CD4-positive, alpha-beta T cell treated with Interleukin-15 for 4 hours (primary cell): ENCODE results near the gene CX3CL1.
"Not testable (repeated sequence)": the region's sequence is repeated elsewhere in the genome, so short reads cannot be mapped to it uniquely, and the experiment has no call there.

ENCODE experiments used
- DNase-seq: peaks from one replicate; pipeline ENCODE4 v3.0.0-alpha.2; 2020; ENCODE audit warnings: low spot score

The CX3CL1 gene

DNA sequence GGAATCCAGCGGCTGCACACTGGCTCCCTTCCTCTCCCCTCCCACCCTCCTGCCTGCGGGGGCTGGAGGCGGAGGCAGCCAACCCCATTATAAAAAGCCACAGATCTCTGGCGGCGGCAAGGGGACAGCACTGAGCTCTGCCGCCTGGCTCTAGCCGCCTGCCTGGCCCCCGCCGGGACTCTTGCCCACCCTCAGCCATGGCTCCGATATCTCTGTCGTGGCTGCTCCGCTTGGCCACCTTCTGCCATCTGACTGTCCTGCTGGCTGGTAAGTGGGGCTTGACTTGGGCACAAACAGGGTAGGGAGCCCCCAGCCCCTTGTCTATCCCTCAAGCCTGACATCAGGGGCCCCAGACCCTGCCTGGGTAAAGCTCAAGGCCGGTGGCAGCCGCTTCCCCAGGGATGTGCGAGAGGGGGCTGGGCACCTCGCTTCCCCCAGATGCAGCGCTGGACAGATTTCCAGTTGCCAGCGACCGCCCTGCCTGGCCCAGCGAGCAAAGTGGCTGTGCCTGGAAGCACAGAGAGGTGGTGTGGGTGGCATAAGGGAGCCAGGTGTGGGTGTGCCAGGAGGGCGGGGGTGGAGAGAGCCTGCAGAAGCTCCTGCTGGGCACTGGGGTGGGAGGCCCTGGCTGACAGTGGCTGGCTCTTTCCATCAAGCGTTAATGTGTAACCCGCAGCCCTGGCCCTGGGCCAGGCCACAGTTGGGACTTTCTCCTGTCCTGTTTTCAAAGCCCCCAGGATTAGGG, at the start of gene CX3CL1:
TSS of gene CX3CL1 (plus strand) at position 119 of the 745 bp plus-strand sequence. CDS start at position 198, 79 bp downstream.
- DNase-seq, result no peak

DNA sequence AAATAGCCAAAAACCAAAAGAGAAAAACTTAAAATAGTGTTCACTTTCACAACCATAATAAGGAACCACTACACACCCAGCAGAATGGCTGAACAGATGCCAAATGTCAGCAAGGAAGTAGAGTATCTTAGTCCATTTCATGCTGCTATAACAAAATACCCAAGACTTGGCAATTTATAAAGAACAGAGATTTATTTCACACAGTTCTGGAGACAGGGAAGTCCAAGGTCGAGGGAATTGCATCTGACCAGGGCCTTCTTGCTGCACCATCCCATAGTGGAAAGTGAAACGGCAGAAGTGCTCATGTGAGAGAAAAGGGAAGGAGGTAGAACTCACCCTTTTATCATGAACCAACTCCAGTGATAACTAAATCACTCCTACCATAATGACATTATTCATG, 47.5 kb upstream of the CX3CL1 start:
- no peak for DNase-seq

DNA sequence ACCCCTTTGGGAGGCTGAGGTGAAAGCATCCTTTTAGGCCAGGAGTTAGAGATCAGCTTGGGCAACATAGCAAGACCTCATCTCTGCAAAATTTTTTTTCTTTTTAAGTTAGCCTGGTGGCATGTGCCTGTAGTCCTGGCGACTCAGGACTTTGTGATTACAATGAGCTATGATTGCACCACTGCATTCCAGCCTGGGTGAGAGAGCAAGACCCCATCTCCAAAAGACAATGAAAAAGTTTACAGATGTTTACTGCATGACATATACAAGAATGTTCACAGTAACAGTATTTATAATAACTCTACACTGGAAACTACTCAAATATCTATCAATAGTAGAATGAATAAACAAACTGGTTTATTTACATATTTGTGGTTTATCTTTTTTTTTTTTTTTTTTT, 46.8 kb upstream of the CX3CL1 start:
- DNase-seq, result no peak

DNA sequence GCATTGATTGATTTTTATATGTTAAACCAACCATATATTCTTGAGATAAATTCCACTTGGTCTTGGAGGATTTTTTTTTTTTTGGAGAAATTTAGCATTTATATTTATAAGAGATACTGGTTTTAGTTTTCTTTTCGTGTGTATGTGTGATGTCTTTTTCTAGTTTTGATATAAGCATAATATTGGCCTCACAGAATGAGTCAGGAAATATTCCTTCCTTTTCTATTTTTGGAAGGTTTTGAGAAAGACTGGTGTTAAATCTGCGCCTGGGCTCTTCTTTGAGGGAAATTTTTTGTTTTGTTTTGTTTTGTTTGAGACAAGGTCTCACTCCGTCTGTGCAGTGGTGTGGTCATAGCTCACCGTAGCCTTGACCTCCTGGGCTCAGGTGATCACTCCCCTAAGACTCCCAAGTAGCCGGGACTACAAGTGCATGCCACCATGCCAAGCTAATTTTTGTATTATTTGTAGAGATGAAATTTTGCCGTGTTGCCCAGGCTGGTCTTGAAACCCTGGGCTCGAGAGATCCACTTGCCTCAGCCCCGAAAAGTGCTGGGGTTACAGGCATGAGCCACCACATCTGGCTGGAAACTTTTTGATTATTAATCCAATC, 42.5 kb upstream of the CX3CL1 start:
- no peak for DNase-seq

DNA sequence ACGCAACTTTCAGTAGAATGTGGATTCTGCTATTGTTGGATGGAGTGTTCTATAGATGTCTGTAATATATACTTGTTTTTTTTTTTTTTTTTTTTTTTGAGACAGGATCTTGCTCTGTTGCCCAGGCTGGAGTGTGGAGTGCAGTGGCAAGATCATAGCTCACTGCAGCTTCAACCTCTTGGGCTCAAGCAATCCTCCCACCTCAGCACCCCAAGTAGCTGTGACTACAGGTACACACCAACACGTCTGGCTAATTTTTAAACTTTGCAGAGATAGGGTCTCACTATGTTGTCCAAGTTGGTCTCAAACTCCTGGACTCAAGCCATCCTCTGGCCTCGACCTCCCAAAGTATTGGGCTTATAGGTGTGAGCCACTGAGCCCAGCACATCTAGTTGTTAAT, 40.9 kb upstream of the CX3CL1 start:
- no peak for DNase-seq

DNA sequence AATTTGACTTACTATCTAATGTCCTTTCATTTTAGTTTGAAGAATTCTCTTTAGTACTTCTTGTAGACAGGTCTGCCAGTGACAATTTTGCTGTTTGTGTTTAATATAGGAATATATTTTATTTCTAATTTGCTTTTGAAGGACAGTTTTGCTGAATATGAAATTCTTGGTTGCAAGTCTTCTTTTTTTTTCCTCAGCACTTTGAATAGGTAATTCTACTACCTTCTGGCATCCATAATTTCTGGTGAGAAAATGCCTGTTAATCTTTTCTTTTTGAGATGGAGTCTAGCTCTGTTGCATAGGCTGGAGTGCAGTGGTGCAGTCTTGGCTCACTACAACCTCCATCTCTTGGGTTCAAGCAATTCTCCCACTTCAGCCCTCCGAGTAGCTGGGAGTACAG, 38.9 kb upstream of the CX3CL1 start:
- no peak for DNase-seq

DNA sequence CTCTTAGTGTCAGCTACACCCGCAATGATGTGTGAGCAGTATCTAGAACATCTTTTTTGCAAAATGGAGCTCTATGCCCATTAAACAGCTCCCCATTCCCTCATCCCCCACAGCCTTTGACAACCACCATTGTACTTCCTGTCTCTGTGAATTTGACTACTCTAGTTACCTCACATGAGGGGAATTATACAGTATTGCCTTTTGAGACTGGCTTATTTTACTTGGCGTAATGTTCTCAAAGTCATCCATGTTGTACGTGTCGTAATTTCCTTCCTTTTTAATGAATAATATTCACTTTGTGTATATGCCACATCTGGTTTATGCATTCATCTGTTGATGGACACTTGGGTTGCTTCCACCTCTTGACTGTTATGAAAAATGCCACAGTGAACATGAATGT, 36.9 kb upstream of the CX3CL1 start:
- DNase-seq, result no peak

DNA sequence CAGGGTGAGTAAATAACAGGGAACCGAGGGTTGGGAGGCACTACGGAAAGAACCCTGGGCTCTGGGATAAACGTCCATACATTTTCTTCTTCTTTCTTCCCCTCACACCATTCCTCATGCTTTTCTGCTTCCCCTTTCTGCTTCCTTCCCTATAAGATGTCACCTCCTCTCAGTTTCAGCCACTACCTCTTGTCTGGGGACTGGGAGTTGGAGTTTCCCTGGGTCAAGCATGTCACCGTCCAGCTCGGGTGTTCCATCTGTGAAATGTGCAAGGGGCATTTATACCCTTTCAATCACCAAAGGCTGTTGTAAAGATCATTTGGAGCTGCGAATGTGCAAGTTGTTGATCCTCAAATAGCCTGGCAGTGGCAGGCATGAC, 31.2 kb upstream of the CX3CL1 start:
- DNase-seq, result no peak

DNA sequence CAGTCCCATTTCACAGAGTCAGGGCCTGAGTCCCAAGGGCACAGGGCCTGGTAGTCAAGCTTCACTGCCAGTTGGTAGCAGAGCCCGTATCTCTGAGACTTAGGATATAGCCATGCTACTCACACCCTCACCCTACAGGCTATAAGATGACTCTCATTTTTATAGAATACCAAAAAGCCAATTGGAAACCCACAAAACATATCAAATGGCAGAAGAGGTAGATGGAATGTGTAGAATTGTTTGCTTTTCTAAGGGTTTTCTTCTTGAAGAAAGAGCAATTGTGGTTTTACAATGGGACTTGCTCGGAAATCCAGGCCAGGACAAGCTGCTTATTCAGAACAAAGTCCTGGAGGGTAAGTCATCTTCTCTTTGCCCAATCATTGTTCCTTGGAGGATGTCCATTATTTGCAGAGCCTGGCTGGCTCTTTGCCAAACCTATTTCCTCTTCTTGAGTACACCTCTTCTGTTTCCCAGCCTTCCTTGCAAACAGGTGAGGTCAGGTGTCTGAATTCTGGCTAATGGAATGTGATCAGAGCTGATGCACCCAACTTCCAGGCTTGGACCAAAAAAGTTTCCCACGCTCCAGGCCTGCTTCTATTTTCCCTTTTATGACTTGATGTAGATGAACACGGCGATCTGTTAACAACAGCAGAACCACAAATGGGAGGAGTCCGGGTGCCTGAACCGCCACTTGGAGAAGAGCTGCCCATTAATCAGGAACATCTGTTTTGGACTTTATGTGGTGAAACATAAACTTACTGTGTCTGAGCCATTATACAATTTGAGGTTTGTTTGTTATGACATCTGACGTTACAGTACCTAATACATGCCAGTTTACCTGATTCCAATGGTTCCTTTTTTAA, 30.6 kb upstream of the CX3CL1 start:
- no peak for DNase-seq

DNA sequence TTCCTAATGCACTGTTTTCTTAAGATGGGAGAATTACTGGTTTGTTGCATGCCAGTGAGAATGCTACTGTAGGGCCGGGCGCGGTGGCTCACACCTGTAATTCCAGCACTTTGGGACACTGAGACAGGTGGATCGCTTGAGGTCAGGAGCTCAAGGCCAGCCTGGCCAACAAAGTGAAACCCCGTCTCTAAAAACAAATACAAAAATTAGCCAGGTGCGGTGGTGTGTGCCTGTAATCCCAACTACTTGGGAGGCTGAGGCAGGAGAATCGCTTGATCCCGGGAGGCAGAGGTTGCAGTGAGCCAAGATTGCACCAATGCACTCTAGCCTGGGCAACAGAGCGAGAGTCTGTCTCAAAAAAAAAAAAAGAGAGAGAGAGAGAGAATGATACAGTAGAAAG, 29.7 kb upstream of the CX3CL1 start:
- DNase-seq, result not testable (repeated sequence)

DNA sequence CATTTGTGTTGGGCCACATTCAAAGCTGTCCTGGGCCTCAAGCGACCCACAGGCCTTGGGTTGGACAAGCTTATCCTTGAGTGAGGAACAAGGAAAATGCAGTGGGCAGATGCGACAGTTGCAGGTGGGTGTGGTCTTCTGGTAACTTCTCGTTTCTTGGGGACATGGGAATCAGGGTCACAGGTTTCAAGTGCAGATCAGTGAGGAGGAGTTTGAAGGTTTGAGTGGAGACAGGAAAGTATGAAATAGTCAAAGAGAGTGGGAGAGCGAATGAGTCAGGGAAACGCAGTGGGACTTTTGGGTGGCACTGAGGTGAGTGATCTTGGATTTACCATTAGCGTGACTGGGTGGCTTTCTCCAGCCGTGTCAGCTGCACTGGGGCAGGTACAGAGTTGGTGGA, 29.1 kb upstream of the CX3CL1 start:
- no peak for DNase-seq

DNA sequence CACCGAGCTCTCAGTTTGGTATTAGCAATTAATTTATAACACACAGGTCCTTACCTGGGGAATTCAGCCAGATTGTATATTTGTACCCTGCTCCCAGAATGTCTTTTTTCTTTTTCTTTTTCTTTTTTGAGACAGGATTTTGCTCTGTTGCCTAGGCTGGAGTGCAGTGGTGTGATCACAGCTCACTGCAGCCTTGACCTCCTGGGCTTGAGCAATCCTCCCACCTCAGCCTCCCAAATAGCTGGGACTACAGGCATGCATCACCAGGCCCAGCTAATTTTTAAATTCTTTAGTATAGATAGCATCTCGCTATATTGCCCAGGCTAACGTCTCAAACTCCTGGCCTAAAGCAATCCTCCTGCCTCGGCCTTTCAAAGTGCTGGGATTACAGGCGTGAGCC, 28.2 kb upstream of the CX3CL1 start:
- not testable (repeated sequence) for DNase-seq

DNA sequence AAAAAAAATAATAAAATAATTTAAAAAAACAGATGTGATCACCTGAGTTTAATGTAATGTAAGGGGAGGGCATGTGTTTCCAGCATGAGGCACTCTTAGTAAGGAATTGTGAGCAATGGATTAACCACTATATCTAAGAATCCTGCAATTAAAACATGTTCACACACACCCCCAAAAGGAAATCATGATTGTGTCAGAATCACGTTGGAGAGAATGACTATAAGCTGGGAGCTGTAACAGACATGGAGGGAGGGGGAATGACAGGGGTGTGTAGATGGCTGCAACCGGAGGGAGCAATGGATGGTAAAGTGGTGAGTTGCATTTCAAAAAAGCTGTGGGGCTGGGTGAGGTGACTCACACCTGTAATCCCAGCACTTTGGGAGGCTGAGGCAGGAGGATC, 27.3 kb upstream of the CX3CL1 start:
- DNase-seq, result no peak

DNA sequence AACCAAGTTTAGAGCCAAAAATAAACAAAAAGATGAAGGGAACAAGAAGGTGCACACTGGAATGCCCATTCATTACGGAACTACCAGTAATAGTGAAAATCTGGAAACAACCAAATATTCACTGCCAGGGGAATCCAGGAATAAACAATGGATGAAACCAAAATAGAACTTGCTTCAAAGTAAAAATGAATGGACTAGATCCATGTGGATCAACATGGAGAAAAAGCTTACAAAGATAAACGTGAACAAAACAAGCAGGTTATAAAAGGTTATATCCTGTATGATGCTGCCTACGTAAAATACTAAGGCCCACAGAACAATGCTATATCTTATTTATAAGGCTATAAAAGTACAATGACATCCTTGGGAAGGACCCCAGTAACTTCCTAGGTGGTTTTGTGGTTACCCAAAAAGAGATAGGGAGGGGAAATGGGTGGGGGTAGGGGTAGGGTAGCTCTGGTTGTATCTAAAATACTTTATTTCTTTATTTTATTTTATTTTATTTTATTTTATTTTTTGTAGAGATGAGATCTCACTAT, 26.6 kb upstream of the CX3CL1 start:
- DNase-seq, result no peak

DNA sequence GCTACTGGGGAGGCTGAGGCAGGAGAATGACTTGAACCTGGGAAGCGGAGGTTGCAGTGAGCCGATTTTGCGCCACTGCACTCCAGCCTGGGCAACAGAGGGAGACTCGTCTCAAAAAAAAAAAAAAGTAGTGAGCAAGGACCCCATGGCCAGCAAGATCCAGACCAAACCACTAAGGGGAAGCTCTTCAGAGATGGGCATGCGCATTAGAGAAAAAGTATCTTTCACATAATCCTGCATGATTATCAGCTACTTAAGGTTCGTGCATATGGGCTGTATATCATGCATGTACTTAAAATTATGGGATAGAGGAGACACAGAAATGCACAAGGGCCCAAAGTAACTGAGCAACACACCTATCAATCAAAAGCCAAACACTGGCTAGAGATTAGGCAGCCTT, 24.4 kb upstream of the CX3CL1 start:
- no peak for DNase-seq

DNA sequence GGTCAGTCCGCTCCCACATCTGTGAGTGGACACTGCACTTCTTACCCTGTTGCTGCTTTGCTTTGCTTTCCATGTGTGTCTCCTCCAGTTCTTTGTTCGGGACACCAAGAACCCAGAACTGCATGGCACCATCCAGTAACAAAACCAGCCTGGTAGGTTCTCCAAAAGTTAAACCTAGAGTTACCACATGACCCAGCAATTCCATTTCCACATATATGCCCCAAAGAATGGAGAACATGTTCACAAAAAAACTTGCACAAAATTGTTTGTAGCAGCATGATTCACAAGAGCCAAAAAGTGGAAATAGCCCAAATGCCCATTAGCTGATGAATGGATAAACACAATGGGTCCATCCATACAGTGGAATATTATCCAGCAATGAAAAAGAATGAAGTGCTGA, 24.0 kb upstream of the CX3CL1 start:
- no peak for DNase-seq

DNA sequence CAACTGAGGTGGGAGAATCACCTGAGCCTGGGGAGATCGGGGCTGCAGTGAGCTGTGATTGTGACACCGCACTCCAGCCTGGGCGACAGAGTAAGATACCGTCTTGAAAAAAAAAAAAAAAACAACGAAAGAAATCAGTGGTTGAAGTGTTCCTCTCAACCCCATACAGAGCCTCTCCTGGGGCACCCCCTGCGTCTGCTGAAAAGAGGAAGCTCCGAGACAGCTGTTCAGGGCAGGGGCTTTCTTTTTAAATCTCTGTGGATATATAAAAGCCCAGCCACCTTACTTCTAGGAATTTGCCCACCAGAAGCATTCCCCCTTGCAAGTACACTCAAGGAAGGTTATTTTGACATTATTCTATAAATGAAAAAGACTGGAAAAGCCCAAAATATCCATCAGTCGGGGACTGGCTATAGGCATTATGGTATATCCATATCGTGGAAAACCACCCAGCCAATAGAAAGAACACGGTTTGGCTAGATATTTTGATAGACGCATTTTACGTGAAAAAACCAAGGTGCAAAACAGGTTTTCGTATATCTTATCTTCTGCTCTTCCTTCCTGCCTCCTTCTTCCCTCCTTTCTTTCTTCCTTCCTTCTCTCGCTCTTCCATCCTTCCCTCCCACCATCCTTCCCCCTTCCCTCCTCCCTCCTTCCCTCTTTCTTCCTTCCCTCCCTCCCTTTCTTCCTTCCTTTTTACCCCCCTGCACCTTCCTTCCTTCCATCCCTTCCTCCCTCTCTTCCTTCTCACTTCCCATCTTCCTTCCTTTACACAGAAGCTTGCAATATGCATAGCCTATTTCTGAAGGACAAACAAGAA, 22.9 kb upstream of the CX3CL1 start:
- DNase-seq, result no peak

DNA sequence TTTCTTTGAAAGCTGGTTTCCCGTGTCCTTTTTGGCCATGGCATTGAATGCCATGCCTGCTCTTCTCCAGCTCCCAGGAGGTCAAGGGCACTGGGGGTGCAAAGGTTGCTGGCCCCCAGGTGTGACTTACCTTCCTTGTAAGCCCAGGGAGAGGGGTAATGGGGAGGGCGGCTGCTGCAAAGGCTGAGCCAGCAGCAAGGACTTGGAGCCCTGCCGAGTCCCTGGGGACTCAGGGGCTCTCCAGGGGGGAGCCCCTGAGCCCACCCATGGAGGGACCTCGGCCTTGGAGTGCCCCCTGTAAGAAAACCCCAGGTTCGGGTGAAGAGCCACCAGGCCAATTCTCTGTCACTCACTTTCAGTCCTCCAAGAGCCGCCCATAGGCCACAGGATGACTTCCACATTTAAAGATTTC, 19.6 kb upstream of the CX3CL1 start:
- no peak for DNase-seq

DNA sequence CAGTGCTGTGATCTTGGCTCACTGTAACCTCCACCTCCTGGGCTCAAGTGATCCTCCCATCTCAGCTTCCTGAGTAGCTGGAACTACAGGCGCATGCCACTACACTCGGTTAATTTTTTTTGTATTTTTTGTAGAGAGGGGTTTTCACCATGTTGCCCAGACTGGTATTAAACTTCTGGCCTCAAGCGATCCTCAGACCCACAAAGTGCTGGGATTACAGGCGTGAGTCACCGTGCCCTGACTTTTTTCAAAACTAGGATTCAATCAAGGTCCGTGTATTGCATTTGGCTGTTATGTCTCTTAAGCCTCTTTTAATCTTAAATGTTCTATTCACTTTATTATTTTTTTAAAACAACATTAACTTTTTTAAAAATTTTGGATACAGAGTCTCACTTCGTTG, 18.0 kb upstream of the CX3CL1 start:
- DNase-seq, result no peak

DNA sequence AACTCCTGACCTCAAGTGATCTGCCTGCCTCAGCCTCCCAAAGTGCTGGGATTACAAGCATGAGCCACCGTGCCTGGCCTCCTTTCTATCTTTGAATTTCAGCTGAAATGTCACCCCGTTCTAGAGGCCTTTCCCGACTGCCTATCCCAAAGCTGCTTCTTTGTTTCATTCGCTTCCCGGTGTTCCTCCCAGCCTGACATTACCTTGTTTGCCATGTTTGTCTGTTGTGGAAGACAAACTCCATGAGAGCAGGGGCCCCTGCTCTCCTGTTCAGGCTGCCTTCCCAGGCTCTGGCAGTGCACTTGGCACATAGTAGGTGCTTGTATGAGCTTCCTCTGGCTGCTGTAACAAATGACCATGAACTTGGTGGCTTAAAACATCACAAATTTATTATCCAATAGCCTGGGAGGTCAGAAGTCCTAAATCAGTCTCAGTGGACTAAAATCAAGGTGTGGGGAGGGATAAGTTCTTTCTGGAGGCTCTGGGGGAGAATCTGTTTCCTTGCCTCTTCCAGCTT, 16.3 kb upstream of the CX3CL1 start:
- DNase-seq, result no peak

DNA sequence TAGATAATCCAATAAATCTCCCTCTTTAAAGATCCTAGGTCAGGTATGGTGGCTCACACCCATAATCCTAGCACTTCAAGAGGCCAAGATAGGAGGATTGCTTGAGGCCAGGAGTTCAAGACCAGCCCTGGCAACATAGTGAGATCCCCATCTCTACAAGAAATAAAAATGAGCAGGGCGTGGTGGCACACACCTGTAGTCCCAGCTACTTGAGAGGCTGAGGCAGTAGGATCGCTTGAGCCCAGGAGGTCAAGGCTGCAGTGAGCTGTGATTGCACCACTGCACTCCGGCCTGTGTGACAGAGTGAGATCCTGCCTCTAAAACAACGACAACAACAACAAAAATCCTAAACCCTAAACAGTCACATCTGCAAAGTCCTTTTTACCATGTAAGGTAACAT, 15.7 kb upstream of the CX3CL1 start:
- DNase-seq, result no peak
